Measurements from ENCODE around the gene C9orf85.
"Not testable (repeated sequence)": the region's sequence is repeated elsewhere in the genome, so short reads cannot be mapped to it uniquely, and the experiment has no call there.

C9orf85 gene

GRCh38 chr9:72006501-72006900, 95.1 kb downstream of the C9orf85 start:
- no peak for DNase-seq (ENCODE audit: low read depth in 2 of 2)

GRCh38 chr9:72007726-72008125, 96.3 kb downstream of the C9orf85 start:
- DNase-seq (ENCODE audit: low read depth in 2 of 2) = not testable (repeated sequence)

- DNase-seq (ENCODE audit: low read depth in 2 of 2) = no peak
Measured at GRCh38 chr9:72012646-72013045, 101.2 kb downstream of the C9orf85 start.

GRCh38 chr9:72013292-72013760, 101.9 kb downstream of the C9orf85 start:
- no peak for DNase-seq (ENCODE audit: low read depth in 2 of 2)

- no peak for DNase-seq (ENCODE audit: low read depth in 2 of 2)
Measured at GRCh38 chr9:72022841-72023240, 111.4 kb downstream of the C9orf85 start.

All from stimulated activated CD4-positive, alpha-beta T cell treated with anti-CD3 and anti-CD28 coated beads, Interleukin-15, amount 100 ng/mL, for 48 hours (primary cell).